Suprapubic skin (tissue), 4 donors: ENCODE results near the gene ZBTB7B.

Experiments
- POLR2A ChIP-seq, 2 donors: fragments of 450-650 bp; IDR thresholded peaks; one replicate each; pipeline ENCODE4 v1.6.1; 2017; ENCODE audit warnings: antibody characterized with exemption in 2 of 2, mild to moderate bottlenecking in 2 of 2, moderate library complexity in 2 of 2
- POLR2AphosphoS5 ChIP-seq, 3 donors: sonication (generic); formaldehyde crosslinking; IDR thresholded peaks; one replicate each; pipeline ENCODE4 v1.6.1; 2017; ENCODE audit warnings: antibody characterized with exemption in 3 of 3
- TF ChIP-seq, protein P1 (sequence below), 2 donors: fragments of 200-600 bp in 1 of 2; fragments of 450-650 bp in 1 of 2; sonication (generic) in 1 of 2; IDR thresholded peaks; one replicate each; pipeline ENCODE4 v1.5.1; 2016 to 2019; ENCODE audit warnings: antibody characterized with exemption in 2 of 2, mild to moderate bottlenecking in 1 of 2, moderate library complexity in 1 of 2

GRCh38 chr1:154992721-154993571 lies 9.7 kb upstream of the ZBTB7B start:
- TF ChIP-seq, protein P1, sequence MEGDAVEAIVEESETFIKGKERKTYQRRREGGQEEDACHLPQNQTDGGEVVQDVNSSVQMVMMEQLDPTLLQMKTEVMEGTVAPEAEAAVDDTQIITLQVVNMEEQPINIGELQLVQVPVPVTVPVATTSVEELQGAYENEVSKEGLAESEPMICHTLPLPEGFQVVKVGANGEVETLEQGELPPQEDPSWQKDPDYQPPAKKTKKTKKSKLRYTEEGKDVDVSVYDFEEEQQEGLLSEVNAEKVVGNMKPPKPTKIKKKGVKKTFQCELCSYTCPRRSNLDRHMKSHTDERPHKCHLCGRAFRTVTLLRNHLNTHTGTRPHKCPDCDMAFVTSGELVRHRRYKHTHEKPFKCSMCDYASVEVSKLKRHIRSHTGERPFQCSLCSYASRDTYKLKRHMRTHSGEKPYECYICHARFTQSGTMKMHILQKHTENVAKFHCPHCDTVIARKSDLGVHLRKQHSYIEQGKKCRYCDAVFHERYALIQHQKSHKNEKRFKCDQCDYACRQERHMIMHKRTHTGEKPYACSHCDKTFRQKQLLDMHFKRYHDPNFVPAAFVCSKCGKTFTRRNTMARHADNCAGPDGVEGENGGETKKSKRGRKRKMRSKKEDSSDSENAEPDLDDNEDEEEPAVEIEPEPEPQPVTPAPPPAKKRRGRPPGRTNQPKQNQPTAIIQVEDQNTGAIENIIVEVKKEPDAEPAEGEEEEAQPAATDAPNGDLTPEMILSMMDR (IDR thresholded peaks at IDR 0.05): no peak
- TF ChIP-seq POLR2AphosphoS5 (IDR thresholded peaks at IDR 0.05): no peak
- TF ChIP-seq POLR2A (IDR thresholded peaks at IDR 0.05): no peak
